H9 (cell line): ENCODE results near the gene XPNPEP2. TPM values are rescaled to one million over a fixed set of nuclear protein-coding genes. Genes with fewer than 3 reads are reported as not detected.

ENCODE experiments used
- DNase-seq: peaks from one replicate; pipeline ENCODE4 v3.0.0-alpha.2; 2017
- H2AFZ ChIP-seq: one replicate; pipeline ENCODE4 v1.6.1; 2013; ENCODE audit warnings: mild to moderate bottlenecking, low read length, control low read depth, moderate library complexity
- H2AK5ac ChIP-seq: 2 replicates; pipeline ENCODE4 v1.6.1; 2013; ENCODE audit warnings: low read length, control low read depth, mixed read lengths; ENCODE audit not compliant: insufficient read length
- H2BK120ac ChIP-seq: one replicate; pipeline ENCODE4 v1.6.1; 2013; ENCODE audit warnings: low read depth, mild to moderate bottlenecking, low read length, control low read depth, inconsistent platforms; ENCODE audit not compliant: poor library complexity, severe bottlenecking
- H2BK12ac ChIP-seq: 2 replicates; pipeline ENCODE4 v1.6.1; 2013; ENCODE audit warnings: low read length, control low read depth, mixed read lengths, low read depth; ENCODE audit not compliant: insufficient read length
- H2BK15ac ChIP-seq: 2 replicates; pipeline ENCODE4 v1.6.1; 2013; ENCODE audit warnings: low read depth, low read length, control low read depth
- H2BK20ac ChIP-seq: one replicate; pipeline ENCODE4 v1.6.1; 2013; ENCODE audit warnings: low read depth, mild to moderate bottlenecking, low read length, control low read depth, inconsistent platforms; ENCODE audit not compliant: poor library complexity, severe bottlenecking
- H2BK5ac ChIP-seq: 2 replicates; pipeline ENCODE4 v1.6.1; 2013; ENCODE audit warnings: low read length, control low read depth, mixed read lengths; ENCODE audit not compliant: insufficient read length
- H3K14ac ChIP-seq: 2 replicates; pipeline ENCODE4 v1.6.1; 2013; ENCODE audit warnings: low read length, control low read depth; ENCODE audit not compliant: insufficient read depth
- H3K18ac ChIP-seq: 2 replicates; pipeline ENCODE4 v1.6.1; 2013; ENCODE audit warnings: low read depth, mild to moderate bottlenecking, mixed read lengths, low read length, control low read depth; ENCODE audit not compliant: insufficient read length
- H3K23ac ChIP-seq: 2 replicates; pipeline ENCODE4 v1.6.1; 2013; ENCODE audit warnings: low read length, control low read depth, mixed read lengths, low read depth; ENCODE audit not compliant: insufficient read length
- H3K23me2 ChIP-seq: 2 replicates; pipeline ENCODE4 v1.6.1; 2013; ENCODE audit warnings: low read depth, mild to moderate bottlenecking, mixed read lengths, low read length, control low read depth; ENCODE audit not compliant: insufficient read length, poor library complexity, severe bottlenecking
- H3K27ac ChIP-seq: 2 replicates; pipeline ENCODE4 v1.5.1; 2013; ENCODE audit warnings: low read length, control low read depth, mixed read lengths, low read depth; ENCODE audit not compliant: insufficient read length
- H3K27me3 ChIP-seq: 2 replicates; pipeline ENCODE4 v1.6.1; 2013; ENCODE audit warnings: low read length, control low read depth, inconsistent platforms; ENCODE audit not compliant: insufficient read depth
- H3K4ac ChIP-seq: 2 replicates; pipeline ENCODE4 v1.6.1; 2013; ENCODE audit warnings: low read depth, mild to moderate bottlenecking, control low read depth, inconsistent platforms, low read length, moderate library complexity
- H3K4me1 ChIP-seq: 2 replicates; pipeline ENCODE4 v1.6.1; 2013; ENCODE audit warnings: low read length, control low read depth, inconsistent platforms; ENCODE audit not compliant: insufficient read depth
- H3K4me2 ChIP-seq: 2 replicates; pipeline ENCODE4 v1.6.1; 2013; ENCODE audit warnings: low read length, control low read depth, mixed read lengths; ENCODE audit not compliant: insufficient read length, insufficient read depth
- H3K56ac ChIP-seq: 2 replicates; pipeline ENCODE4 v1.6.1; 2013; ENCODE audit warnings: low read depth, mild to moderate bottlenecking, mixed read lengths, low read length, control low read depth; ENCODE audit not compliant: insufficient read length
- H3K79me1 ChIP-seq: 2 replicates; pipeline ENCODE4 v1.6.1; 2013; ENCODE audit warnings: low read depth, mild to moderate bottlenecking, moderate library complexity, low read length, control low read depth, inconsistent platforms; ENCODE audit not compliant: insufficient read depth, poor library complexity, severe bottlenecking
- H3K79me2 ChIP-seq: 2 replicates; pipeline ENCODE4 v1.6.1; 2013; ENCODE audit warnings: low read length, control low read depth, inconsistent platforms; ENCODE audit not compliant: insufficient read depth
- H3K9ac ChIP-seq: 2 replicates; pipeline ENCODE4 v1.6.1; 2013; ENCODE audit warnings: low read length, control low read depth, mixed read lengths; ENCODE audit not compliant: insufficient read length; ENCODE audit errors: extremely low read depth
- H3K9me3 ChIP-seq: one replicate; pipeline ENCODE4 v1.6.1; 2013; ENCODE audit warnings: low read depth, low read length, inconsistent platforms; ENCODE audit not compliant: control insufficient read depth
- H3T11ph ChIP-seq: one replicate; pipeline ENCODE4 v1.6.1; 2013; ENCODE audit warnings: mild to moderate bottlenecking, low read length, control low read depth, inconsistent platforms
- H4K20me1 ChIP-seq: one replicate; pipeline ENCODE4 v1.6.1; 2013; ENCODE audit not compliant: control insufficient read depth, insufficient read length, insufficient read depth
- H4K5ac ChIP-seq: 2 replicates; pipeline ENCODE4 v1.6.1; 2013; ENCODE audit warnings: low read depth, mild to moderate bottlenecking, mixed read lengths, low read length, control low read depth; ENCODE audit not compliant: insufficient read length
- H4K8ac ChIP-seq: replicated peaks from 2 replicates; pipeline ENCODE4 v1.6.1; 2013; ENCODE audit warnings: low read length, control low read depth, mixed read lengths, low read depth; ENCODE audit not compliant: insufficient read length
- H4K91ac ChIP-seq: 2 replicates; pipeline ENCODE4 v1.6.1; 2013; ENCODE audit warnings: low read depth, mild to moderate bottlenecking, moderate library complexity, mixed read lengths, low read length, control low read depth; ENCODE audit not compliant: insufficient read length
- H3K27ac Mint-ChIP-seq, 3 experiments: 2 replicates in 2 of 3; 3 replicates in 1 of 3; pipeline ENCODE4 v1.8.0; 2020 to 2021; ENCODE audit warnings: mixed read lengths in 3 of 3, mild to moderate bottlenecking in 1 of 3, moderate library complexity in 1 of 3
- H3K27me3 Mint-ChIP-seq: 2 replicates; pipeline ENCODE4 v1.8.0; 2021; ENCODE audit warnings: low read depth, mild to moderate bottlenecking, moderate library complexity, mixed read lengths
- H3K36me3 Mint-ChIP-seq, 3 experiments: 2 replicates in 2 of 3; 3 replicates in 1 of 3; pipeline ENCODE4 v1.8.0; 2020 to 2021; ENCODE audit warnings: low read depth in 3 of 3, mixed read lengths in 3 of 3; ENCODE audit not compliant: insufficient read depth in 1 of 3
- H3K4me1 Mint-ChIP-seq, 2 experiments: 2 replicates each; pipeline ENCODE4 v1.8.0; 2020; ENCODE audit warnings: mixed read lengths in 2 of 2
- H3K4me3 Mint-ChIP-seq, 2 experiments: 2 replicates in 1 of 2; 3 replicates in 1 of 2; pipeline ENCODE4 v1.8.0; 2020 to 2021; ENCODE audit warnings: mild to moderate bottlenecking in 2 of 2, mixed read lengths in 2 of 2, moderate library complexity in 1 of 2
- H3K9me3 Mint-ChIP-seq, 2 experiments: 2 replicates in 1 of 2; 3 replicates in 1 of 2; pipeline ENCODE4 v1.8.0; 2020; ENCODE audit warnings: mild to moderate bottlenecking in 2 of 2, mixed read lengths in 2 of 2, moderate library complexity in 1 of 2
- WGBS: extraction: QIAGEN DNeasy Blood & Tissue Kit; methylation state at CpG from one replicate; pipeline ENCODE4 v1.1.7; 2013; ENCODE audit warnings: missing lambda C conversion rate, low lambda C conversion rate, mixed read lengths; ENCODE audit not compliant: insufficient read length; ENCODE audit errors: extremely low coverage; 5-methylcytosine and 5-hydroxymethylcytosine counted together
- total RNA-seq: library from RNA; stranded (reverse); gene quantifications from 2 replicates; pipeline ENCODE4 v1.2.1, GENCODE V29; 2021
- TF ChIP-seq, protein P1 (sequence below): fragments of 200-600 bp; sonication (generic); conservative IDR thresholded peaks from 3 replicates; pipeline ENCODE4 v1.8.0; 2021; ENCODE audit warnings: antibody characterized with exemption, mild to moderate bottlenecking

Gene XPNPEP2
- total RNA-seq, 1 experiment from 2014 or later, result 0.11 TPM

DNA sequence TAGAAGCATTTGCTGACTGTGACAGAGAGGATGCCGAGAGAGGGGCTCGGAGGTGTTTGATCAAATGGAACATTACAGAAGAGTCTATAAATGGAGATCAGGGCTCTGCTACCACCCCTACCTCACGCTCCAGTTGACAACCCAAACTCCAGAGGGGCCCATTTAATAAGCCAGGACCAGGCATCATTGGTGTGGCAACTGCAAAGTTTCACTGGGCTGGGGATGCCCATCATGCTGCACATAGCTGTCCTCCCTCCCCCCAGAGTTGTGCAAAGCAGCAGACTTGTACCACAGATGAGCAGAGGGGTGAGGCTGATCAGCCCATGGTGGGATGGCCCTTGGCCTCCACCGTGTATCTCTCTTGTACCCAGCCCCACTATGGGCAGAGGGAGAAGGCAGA lies 38.2 kb upstream of the XPNPEP2 start:
- H2BK20ac ChIP-seq, result no peak overlapping the region
- Mint-ChIP-seq H3K9me3 (peaks cover 0 to 71% of the 10 kb centered on the region in 2 experiments; a peak in 3 of 5 replicates), H3K27me3 (peaks cover 32% of the 10 kb centered on the region), H3K27ac (no peak overlapping the region), H3K4me1 (peaks cover 26 to 28% of the 10 kb centered on the region in 2 experiments), H3K4me3 (no peak overlapping the region), H3K36me3 (peaks cover 0 to 10% (median 3%) of the 10 kb centered on the region in 3 experiments; a peak in 3 of 7 replicates)
- TF ChIP-seq, protein P1, sequence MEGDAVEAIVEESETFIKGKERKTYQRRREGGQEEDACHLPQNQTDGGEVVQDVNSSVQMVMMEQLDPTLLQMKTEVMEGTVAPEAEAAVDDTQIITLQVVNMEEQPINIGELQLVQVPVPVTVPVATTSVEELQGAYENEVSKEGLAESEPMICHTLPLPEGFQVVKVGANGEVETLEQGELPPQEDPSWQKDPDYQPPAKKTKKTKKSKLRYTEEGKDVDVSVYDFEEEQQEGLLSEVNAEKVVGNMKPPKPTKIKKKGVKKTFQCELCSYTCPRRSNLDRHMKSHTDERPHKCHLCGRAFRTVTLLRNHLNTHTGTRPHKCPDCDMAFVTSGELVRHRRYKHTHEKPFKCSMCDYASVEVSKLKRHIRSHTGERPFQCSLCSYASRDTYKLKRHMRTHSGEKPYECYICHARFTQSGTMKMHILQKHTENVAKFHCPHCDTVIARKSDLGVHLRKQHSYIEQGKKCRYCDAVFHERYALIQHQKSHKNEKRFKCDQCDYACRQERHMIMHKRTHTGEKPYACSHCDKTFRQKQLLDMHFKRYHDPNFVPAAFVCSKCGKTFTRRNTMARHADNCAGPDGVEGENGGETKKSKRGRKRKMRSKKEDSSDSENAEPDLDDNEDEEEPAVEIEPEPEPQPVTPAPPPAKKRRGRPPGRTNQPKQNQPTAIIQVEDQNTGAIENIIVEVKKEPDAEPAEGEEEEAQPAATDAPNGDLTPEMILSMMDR, result no peak
- no peak overlapping the region for H4K8ac ChIP-seq
- H2BK120ac ChIP-seq, result no peak overlapping the region
- H4K20me1 ChIP-seq, result no peaks in the 10 kb centered on the region
- H3T11ph ChIP-seq, result no peak overlapping the region
- H3K4me2 ChIP-seq, result no peak overlapping the region
- no peak overlapping the region for H3K4ac ChIP-seq
- no peak overlapping the region for H3K9ac ChIP-seq
- H2BK15ac ChIP-seq, result no peak overlapping the region
- WGBS, result no CpG with 5 or more reads among the region's 4 CpGs
- H3K4me1 ChIP-seq, result peaks cover 9% of the 10 kb centered on the region; the same call in 1 of the 2 replicates
- no peak overlapping the region for H3K27ac ChIP-seq
- H3K27me3 ChIP-seq, result no peaks in the 10 kb centered on the region; the same call in 1 of the 2 replicates
- H3K14ac ChIP-seq, result no peak overlapping the region
- H3K23me2 ChIP-seq, result no peaks in the 10 kb centered on the region
- no peak overlapping the region for H2BK12ac ChIP-seq
- no peak overlapping the region for H3K18ac ChIP-seq
- H3K56ac ChIP-seq, result no peak overlapping the region
- DNase-seq, result no peak
- peaks cover 8% of the 10 kb centered on the region for H3K9me3 ChIP-seq
- no peak overlapping the region for H2AK5ac ChIP-seq
- no peak overlapping the region for H4K5ac ChIP-seq
- no peak overlapping the region for H2BK5ac ChIP-seq
- no peak overlapping the region for H2AFZ ChIP-seq
- no peaks in the 10 kb centered on the region for H3K79me2 ChIP-seq
- H4K91ac ChIP-seq, result no peak overlapping the region
- no peak overlapping the region for H3K23ac ChIP-seq
- H3K79me1 ChIP-seq, result no peaks in the 10 kb centered on the region
